A673 (cell line): ENCODE results near the gene SLC23A2.
"Not testable (repeated sequence)": the region's sequence is repeated elsewhere in the genome, so short reads cannot be mapped to it uniquely, and the experiment has no call there.

ENCODE experiments used
- CTCF ChIP-seq: fragments of 300-800, 200-600 bp; sonication (generic); conservative IDR thresholded peaks from 2 replicates; pipeline ENCODE4 v1.5.1; 2017; ENCODE audit warnings: low read depth, mild to moderate bottlenecking, antibody characterized with exemption, low read length, moderate library complexity, mixed read lengths
- EZH2 ChIP-seq: fragments of 200-600 bp; sonication (generic); IDR thresholded peaks from 2 replicates; pipeline ENCODE4 v1.6.1; 2017; ENCODE audit warnings: borderline replicate concordance, low read depth, mild to moderate bottlenecking, mixed read lengths, antibody characterized with exemption, low read length; ENCODE audit not compliant: poor library complexity, severe bottlenecking

- not testable (repeated sequence) for TF ChIP-seq CTCF, EZH2
Measured at GRCh38 chr20:4976014-4976413, 25.3 kb downstream of the SLC23A2 start.
